Breast epithelium (tissue), 4 donors: ENCODE data around the gene ETS1. TPM values are rescaled to one million over a fixed set of nuclear protein-coding genes. Genes with fewer than 3 reads are reported as not detected.

Source experiments
- DNase-seq, 2 donors: peaks; one replicate each; pipeline ENCODE4 v3.0.0-alpha.2; 2019; ENCODE audit warnings: low spot score in 2 of 2
- H3K27ac ChIP-seq, 2 donors: fragments of 200-600 bp; sonication (generic) in 1 of 2; one replicate each; pipeline ENCODE4 v1.5.1; 2016 to 2019; ENCODE audit warnings: mild to moderate bottlenecking in 1 of 2
- H3K27me3 ChIP-seq, 2 donors: fragments of 200-600 bp; sonication (generic) in 1 of 2; one replicate each; pipeline versions ENCODE4 v1.5.1 to v1.6.0; 2017 to 2019; ENCODE audit warnings: control low read depth in 1 of 2, mild to moderate bottlenecking in 1 of 2
- H3K36me3 ChIP-seq: fragments of 200-600 bp; one replicate; pipeline ENCODE4 v1.5.1; 2019
- H3K4me1 ChIP-seq, 2 donors: fragments of 200-600 bp; sonication (generic); one replicate each; pipeline ENCODE4 v1.5.1; 2016 to 2019; ENCODE audit warnings: control low read depth in 1 of 2
- H3K4me3 ChIP-seq, 3 donors: fragments of 200-600 bp; sonication (generic); 1 replicate in 2 of 3; 2 replicates in 1 of 3; pipeline ENCODE4 v1.5.1; 2016 to 2019; ENCODE audit warnings: mild to moderate bottlenecking in 3 of 3, moderate library complexity in 2 of 3
- H3K9me3 ChIP-seq, 2 donors: fragments of 200-600 bp; sonication (generic) in 1 of 2; one replicate each; pipeline ENCODE4 v1.5.1; 2016 to 2019; ENCODE audit warnings: control low read depth in 1 of 2
- POLR2A ChIP-seq: fragments of 450-650 bp; IDR thresholded peaks from one replicate; pipeline ENCODE4 v1.6.1; 2016; ENCODE audit warnings: antibody characterized with exemption, mild to moderate bottlenecking, moderate library complexity
- POLR2AphosphoS5 ChIP-seq, 3 donors: sonication (generic); formaldehyde crosslinking; IDR thresholded peaks; one replicate each; pipeline ENCODE4 v1.6.1; 2017; ENCODE audit warnings: antibody characterized with exemption in 3 of 3
- intact Hi-C: fragments of 100-400 bp; cut with DNase I; formaldehyde crosslinking; loops from one replicate; pipeline ENCODE4 v1.15.1; 2023; ENCODE audit warnings: low total_unique reads
- total RNA-seq, 3 donors: library from RNA; depleted of rRNA; stranded (reverse); fragments of >200 nt; gene quantifications; one replicate each; pipeline ENCODE4 v1.1.0, GENCODE V29; 2016
- TF ChIP-seq, protein P1 (sequence below), 3 donors: fragments of 450-650 bp; IDR thresholded peaks; one replicate each; pipeline ENCODE4 v1.5.1; 2016 to 2017; ENCODE audit warnings: antibody characterized with exemption in 3 of 3, mild to moderate bottlenecking in 3 of 3, moderate library complexity in 3 of 3

ETS1 gene
- total RNA-seq, 3 donors from 2014 or later = 65.6 to 92.1 (median 73.2) TPM

DNA sequence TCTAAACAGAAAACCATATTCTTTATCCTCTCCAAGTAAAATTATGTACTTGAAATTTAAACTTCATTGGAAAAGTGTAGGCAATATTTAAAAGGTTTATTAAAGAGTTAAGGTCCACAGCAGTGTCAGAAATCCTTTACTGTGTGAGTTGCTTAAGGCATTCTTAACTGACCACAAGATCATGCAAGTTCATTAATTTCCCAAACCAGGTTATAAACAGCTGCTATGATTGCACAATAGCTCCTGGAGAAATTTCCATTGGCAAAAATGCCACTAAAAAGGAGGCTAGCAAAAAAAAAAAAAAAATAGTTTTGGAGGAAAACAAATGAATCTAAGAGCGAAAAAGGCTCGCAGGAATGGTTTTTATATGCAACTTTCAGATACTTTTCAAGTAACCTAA, 106.2 kb downstream of the ETS1 start:
- Histone ChIP-seq H3K4me1 (peaks cover 10 to 44% of the 10 kb centered on the region in 2 donors), H3K4me3 (no peak overlapping the region), H3K27ac (peak overlapping the region; percentile 88 to 90), H3K36me3 (no peaks in the 10 kb centered on the region), H3K27me3 (no peaks in the 10 kb centered on the region), H3K9me3 (no peaks in the 10 kb centered on the region)
- intact Hi-C loops = no loop called here
- DNase-seq = no peak
- peak in 2 of 3 donors; percentile 61 to 69 for TF ChIP-seq POLR2AphosphoS5 (IDR thresholded peaks at IDR 0.05)
- TF ChIP-seq, protein P1, sequence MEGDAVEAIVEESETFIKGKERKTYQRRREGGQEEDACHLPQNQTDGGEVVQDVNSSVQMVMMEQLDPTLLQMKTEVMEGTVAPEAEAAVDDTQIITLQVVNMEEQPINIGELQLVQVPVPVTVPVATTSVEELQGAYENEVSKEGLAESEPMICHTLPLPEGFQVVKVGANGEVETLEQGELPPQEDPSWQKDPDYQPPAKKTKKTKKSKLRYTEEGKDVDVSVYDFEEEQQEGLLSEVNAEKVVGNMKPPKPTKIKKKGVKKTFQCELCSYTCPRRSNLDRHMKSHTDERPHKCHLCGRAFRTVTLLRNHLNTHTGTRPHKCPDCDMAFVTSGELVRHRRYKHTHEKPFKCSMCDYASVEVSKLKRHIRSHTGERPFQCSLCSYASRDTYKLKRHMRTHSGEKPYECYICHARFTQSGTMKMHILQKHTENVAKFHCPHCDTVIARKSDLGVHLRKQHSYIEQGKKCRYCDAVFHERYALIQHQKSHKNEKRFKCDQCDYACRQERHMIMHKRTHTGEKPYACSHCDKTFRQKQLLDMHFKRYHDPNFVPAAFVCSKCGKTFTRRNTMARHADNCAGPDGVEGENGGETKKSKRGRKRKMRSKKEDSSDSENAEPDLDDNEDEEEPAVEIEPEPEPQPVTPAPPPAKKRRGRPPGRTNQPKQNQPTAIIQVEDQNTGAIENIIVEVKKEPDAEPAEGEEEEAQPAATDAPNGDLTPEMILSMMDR (IDR thresholded peaks at IDR 0.05) = no peak

- Histone ChIP-seq H3K27ac (peak overlapping the region; percentile 88 to 90), H3K27me3 (no peaks in the 10 kb centered on the region), H3K4me1 (peaks cover 10 to 48% of the 10 kb centered on the region in 2 donors), H3K4me3 (peak overlapping the region in 1 of 3 donors; percentile 39), H3K9me3 (no peaks in the 10 kb centered on the region), H3K36me3 (no peaks in the 10 kb centered on the region)
- intact Hi-C loops = no loop called here
- DNase-seq = no peak
- TF ChIP-seq POLR2AphosphoS5 (IDR thresholded peaks at IDR 0.05) (peak in 2 of 3 donors; percentile 6 to 11), POLR2A (no peak)
These were observed 106.7 kb downstream of the ETS1 start for GRCh38 chr11:128480665-128481064.

- TF ChIP-seq, protein P1 (IDR thresholded peaks at IDR 0.05) = no peak
- TF ChIP-seq POLR2AphosphoS5 (IDR thresholded peaks at IDR 0.05) = no peak
- no peak for TF ChIP-seq POLR2A
- intact Hi-C loops = no loop called here
- Histone ChIP-seq H3K36me3 (no peaks in the 10 kb centered on the region), H3K9me3 (no peaks in the 10 kb centered on the region), H3K4me1 (peaks cover 10 to 49% of the 10 kb centered on the region in 2 donors), H3K27ac (peak overlapping the region; percentile 88 to 90), H3K27me3 (no peaks in the 10 kb centered on the region), H3K4me3 (peak overlapping the region in 1 of 3 donors; percentile 39)
- peak in 1 of 2 donors; percentile 39 for DNase-seq
These were observed 107.3 kb downstream of the ETS1 start for GRCh38 chr11:128480066-128480465.

- Histone ChIP-seq H3K27ac (peak overlapping the region; percentile 88 to 90), H3K4me3 (no peak overlapping the region), H3K4me1 (peaks cover 15 to 59% of the 10 kb centered on the region in 2 donors), H3K9me3 (no peaks in the 10 kb centered on the region), H3K27me3 (no peaks in the 10 kb centered on the region), H3K36me3 (no peaks in the 10 kb centered on the region)
- DNase-seq = no peak
- intact Hi-C loops = no loop called here
- TF ChIP-seq, protein P1 (IDR thresholded peaks at IDR 0.05) = no peak
These were observed 108.2 kb downstream of the ETS1 start for GRCh38 chr11:128479144-128479543.

- H3K4me1 ChIP-seq = peaks cover 19 to 61% of the 10 kb centered on the region in 2 donors
- intact Hi-C loops = no loop called here
- H3K9me3 ChIP-seq = no peaks in the 10 kb centered on the region
- no peaks in the 10 kb centered on the region for H3K27me3 ChIP-seq
- no peak for DNase-seq
- no peak for TF ChIP-seq POLR2A
- H3K4me3 ChIP-seq = no peak overlapping the region
- H3K27ac ChIP-seq = peak overlapping the region; percentile 88 to 90
- no peaks in the 10 kb centered on the region for H3K36me3 ChIP-seq
These were observed 109.1 kb downstream of the ETS1 start for GRCh38 chr11:128478305-128478704.

DNA sequence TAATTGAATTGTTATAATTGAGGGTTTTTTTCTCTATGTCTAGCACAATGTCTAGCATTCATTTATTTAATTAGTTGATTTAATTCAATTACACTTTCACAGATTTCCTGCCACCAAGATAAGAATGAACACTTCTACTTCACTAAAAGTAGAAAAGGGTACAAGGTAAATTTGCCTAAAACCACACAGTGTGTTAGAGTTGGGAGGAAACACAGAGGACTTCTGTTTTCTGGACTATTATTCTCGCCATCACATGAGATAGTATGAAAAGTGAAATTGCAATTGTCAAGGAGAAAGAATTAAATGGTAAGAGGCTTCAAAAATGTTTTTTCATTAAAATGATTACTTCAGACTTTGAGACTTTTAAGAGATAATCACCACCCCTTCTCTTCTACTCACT, 109.5 kb downstream of the ETS1 start:
- Histone ChIP-seq H3K36me3 (no peaks in the 10 kb centered on the region), H3K27ac (peak overlapping the region; percentile 8 to 88), H3K4me1 (peaks cover 19 to 56% of the 10 kb centered on the region in 2 donors), H3K4me3 (no peak overlapping the region), H3K27me3 (no peaks in the 10 kb centered on the region), H3K9me3 (no peaks in the 10 kb centered on the region)
- TF ChIP-seq, protein P1 (IDR thresholded peaks at IDR 0.05) = no peak
- TF ChIP-seq POLR2A = no peak
- TF ChIP-seq POLR2AphosphoS5 (IDR thresholded peaks at IDR 0.05) = no peak
- DNase-seq = no peak
- intact Hi-C loops = no loop called here
